ENCODE measurements around the gene GMDS. TPM values are rescaled to one million over a fixed set of nuclear protein-coding genes. Genes with fewer than 3 reads are reported as not detected.
A peak's percentile ranks its signal among the peaks of the same experiment; 100 is the strongest.

The GMDS gene
- total RNA-seq, 1 donor = 23.2 TPM

DNA sequence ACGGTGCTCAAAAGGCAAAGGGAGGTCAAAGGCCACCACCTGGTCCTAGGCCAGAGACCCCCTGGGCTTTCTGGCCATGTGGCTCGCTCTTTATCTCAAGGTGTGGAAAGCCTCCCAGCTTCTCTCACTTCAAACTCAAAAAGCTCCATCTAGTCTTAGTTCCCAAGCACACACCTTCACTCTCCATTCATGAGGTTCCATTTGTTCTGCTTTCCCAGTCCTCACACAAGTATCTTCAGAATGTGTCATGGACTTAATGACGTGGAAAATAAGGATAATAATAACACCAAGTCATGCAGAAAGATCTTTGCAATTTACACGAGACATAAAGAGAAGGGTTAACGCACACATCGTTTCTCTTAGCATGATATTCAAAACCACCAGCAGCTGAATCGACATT, 219.3 kb downstream of the GMDS start:
- Histone ChIP-seq H4K20me1 (ENCODE audit: insufficient read depth, low read length) (no peaks in the 10 kb centered on the region), H3K4me3 (ENCODE audit: insufficient read depth, low read length) (no peak overlapping the region), H3K79me2 (ENCODE audit: insufficient read depth, low read length) (no peaks in the 10 kb centered on the region), H3K36me3 (ENCODE audit: insufficient read depth, low read length) (no peaks in the 10 kb centered on the region), H3K27me3 (ENCODE audit: insufficient read depth, low read length) (no peaks in the 10 kb centered on the region), H3K9me3 (ENCODE audit: low read depth, low read length) (no peaks in the 10 kb centered on the region), H2AFZ (ENCODE audit: low read length) (no peak overlapping the region), H3K4me1 (ENCODE audit: insufficient read depth, low read length) (peaks cover 14% of the 10 kb centered on the region), H3K27ac (ENCODE audit: low read depth, low read length) (no peak overlapping the region), H3K4me2 (ENCODE audit: insufficient read depth, low read length) (no peak overlapping the region)
- TF ChIP-seq, protein P1, sequence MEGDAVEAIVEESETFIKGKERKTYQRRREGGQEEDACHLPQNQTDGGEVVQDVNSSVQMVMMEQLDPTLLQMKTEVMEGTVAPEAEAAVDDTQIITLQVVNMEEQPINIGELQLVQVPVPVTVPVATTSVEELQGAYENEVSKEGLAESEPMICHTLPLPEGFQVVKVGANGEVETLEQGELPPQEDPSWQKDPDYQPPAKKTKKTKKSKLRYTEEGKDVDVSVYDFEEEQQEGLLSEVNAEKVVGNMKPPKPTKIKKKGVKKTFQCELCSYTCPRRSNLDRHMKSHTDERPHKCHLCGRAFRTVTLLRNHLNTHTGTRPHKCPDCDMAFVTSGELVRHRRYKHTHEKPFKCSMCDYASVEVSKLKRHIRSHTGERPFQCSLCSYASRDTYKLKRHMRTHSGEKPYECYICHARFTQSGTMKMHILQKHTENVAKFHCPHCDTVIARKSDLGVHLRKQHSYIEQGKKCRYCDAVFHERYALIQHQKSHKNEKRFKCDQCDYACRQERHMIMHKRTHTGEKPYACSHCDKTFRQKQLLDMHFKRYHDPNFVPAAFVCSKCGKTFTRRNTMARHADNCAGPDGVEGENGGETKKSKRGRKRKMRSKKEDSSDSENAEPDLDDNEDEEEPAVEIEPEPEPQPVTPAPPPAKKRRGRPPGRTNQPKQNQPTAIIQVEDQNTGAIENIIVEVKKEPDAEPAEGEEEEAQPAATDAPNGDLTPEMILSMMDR (IDR thresholded peaks at IDR 0.05; ENCODE audit: extremely low read depth, low read depth, low read length) = no peak
- no peak for DNase-seq (ENCODE audit: insufficient read length, low spot score, missing footprints)

DNA sequence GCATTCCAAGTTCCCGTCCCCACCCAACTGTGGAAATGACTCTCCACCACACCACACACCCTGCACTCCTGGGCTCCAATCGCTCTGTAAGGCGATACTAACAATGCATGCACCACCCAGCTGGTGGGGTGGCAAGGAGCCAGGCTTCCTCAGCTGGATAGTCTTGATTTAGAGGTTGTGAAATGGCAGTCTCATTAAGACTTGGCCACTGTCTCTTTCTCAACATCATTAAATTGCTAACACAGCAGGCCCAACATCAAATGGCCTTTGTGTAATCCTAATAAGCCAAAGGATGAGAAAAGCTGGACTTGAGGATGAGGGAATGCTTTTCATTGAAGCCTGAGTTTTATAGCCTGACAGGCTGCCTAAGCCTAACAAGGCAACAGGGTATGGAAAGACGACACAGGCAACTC, 223.7 kb downstream of the GMDS start:
- no peak overlapping the region for H2AFZ ChIP-seq (ENCODE audit: low read length)
- TF ChIP-seq, protein P1 (IDR thresholded peaks at IDR 0.05; ENCODE audit: extremely low read depth, low read depth, low read length) = no peak
- H3K27ac ChIP-seq (ENCODE audit: low read depth, low read length) = no peak overlapping the region
- H3K36me3 ChIP-seq (ENCODE audit: insufficient read depth, low read length) = no peaks in the 10 kb centered on the region
- no peak overlapping the region for H3K4me3 ChIP-seq (ENCODE audit: insufficient read depth, low read length)
- H4K20me1 ChIP-seq (ENCODE audit: insufficient read depth, low read length) = peaks cover 3% of the 10 kb centered on the region
- no peaks in the 10 kb centered on the region for H3K27me3 ChIP-seq (ENCODE audit: insufficient read depth, low read length)
- H3K4me2 ChIP-seq (ENCODE audit: insufficient read depth, low read length) = no peak overlapping the region
- peak; percentile 57 for DNase-seq (ENCODE audit: insufficient read length, low spot score, missing footprints)
- H3K4me1 ChIP-seq (ENCODE audit: insufficient read depth, low read length) = peaks cover 12% of the 10 kb centered on the region
- H3K79me2 ChIP-seq (ENCODE audit: insufficient read depth, low read length) = no peaks in the 10 kb centered on the region
- H3K9me3 ChIP-seq (ENCODE audit: low read depth, low read length) = no peaks in the 10 kb centered on the region

DNA sequence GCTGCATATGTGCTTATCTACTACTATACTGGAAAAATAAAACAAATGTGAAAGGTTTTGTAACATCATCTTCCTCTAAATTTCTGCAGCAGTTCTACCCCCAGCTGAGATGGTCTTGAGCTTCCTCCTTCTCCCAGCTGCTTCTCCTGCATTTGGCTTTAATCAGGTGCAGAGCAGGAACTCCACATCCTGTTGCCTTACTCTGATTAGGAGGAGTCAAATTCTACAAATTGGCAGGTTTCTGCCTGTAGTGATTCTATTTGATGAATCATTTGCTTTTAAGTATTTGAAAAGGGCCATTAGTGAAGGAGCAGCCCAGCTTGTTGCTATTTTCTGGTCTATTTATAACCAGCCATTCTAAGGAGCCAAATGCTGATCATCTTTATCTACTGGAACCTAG, 224.5 kb downstream of the GMDS start:
- Histone ChIP-seq H3K36me3 (ENCODE audit: insufficient read depth, low read length) (no peaks in the 10 kb centered on the region), H3K4me2 (ENCODE audit: insufficient read depth, low read length) (no peak overlapping the region)

DNA sequence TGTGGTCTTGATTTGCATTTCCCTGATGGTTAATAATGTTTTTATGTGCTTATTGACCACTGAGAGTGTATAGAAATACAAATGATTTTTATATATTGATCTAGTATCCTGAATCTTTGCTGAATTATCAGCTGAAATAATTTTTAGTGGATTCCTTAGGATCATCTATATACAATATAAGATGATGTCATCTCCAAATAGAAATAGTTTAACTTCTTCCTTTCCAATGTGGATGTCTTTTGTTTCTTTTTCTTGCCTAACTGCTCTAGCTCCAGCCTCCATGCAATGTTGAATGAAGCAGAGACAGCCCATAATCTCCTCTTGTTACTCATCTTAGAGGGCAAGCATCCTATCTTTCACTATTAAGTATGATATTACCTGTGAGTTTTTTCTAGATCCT, 226.4 kb downstream of the GMDS start:
- Histone ChIP-seq H3K4me3 (ENCODE audit: insufficient read depth, low read length) (no peak overlapping the region), H3K4me1 (ENCODE audit: insufficient read depth, low read length) (peaks cover 12% of the 10 kb centered on the region)

More for the DNA sequence above, 224.5 kb downstream of the GMDS start:
- no peak overlapping the region for H3K27ac ChIP-seq (ENCODE audit: low read depth, low read length)
- DNase-seq (ENCODE audit: insufficient read length, low spot score, missing footprints) = no peak
- H3K79me2 ChIP-seq (ENCODE audit: insufficient read depth, low read length) = no peaks in the 10 kb centered on the region
- H3K27me3 ChIP-seq (ENCODE audit: insufficient read depth, low read length) = no peaks in the 10 kb centered on the region
- H4K20me1 ChIP-seq (ENCODE audit: insufficient read depth, low read length) = peaks cover 3% of the 10 kb centered on the region
- H2AFZ ChIP-seq (ENCODE audit: low read length) = no peak overlapping the region
- TF ChIP-seq, protein P1 (IDR thresholded peaks at IDR 0.05; ENCODE audit: extremely low read depth, low read depth, low read length) = no peak
- no peak overlapping the region for H3K4me3 ChIP-seq (ENCODE audit: insufficient read depth, low read length)
- peaks cover 12% of the 10 kb centered on the region for H3K4me1 ChIP-seq (ENCODE audit: insufficient read depth, low read length)
- H3K9me3 ChIP-seq (ENCODE audit: low read depth, low read length) = no peaks in the 10 kb centered on the region

More for the DNA sequence above, 226.4 kb downstream of the GMDS start:
- Histone ChIP-seq H3K36me3 (ENCODE audit: insufficient read depth, low read length) (no peaks in the 10 kb centered on the region), H2AFZ (ENCODE audit: low read length) (no peak overlapping the region), H3K4me2 (ENCODE audit: insufficient read depth, low read length) (no peak overlapping the region), H3K79me2 (ENCODE audit: insufficient read depth, low read length) (no peaks in the 10 kb centered on the region), H3K9me3 (ENCODE audit: low read depth, low read length) (no peaks in the 10 kb centered on the region), H3K27me3 (ENCODE audit: insufficient read depth, low read length) (no peaks in the 10 kb centered on the region), H4K20me1 (ENCODE audit: insufficient read depth, low read length) (peaks cover 3% of the 10 kb centered on the region), H3K27ac (ENCODE audit: low read depth, low read length) (no peak overlapping the region)
- TF ChIP-seq, protein P1 (IDR thresholded peaks at IDR 0.05; ENCODE audit: extremely low read depth, low read depth, low read length) = no peak
- DNase-seq (ENCODE audit: insufficient read length, low spot score, missing footprints) = no peak
